Activated CD4-positive, CD25-positive, alpha-beta regulatory T cell treated with anti-CD3 and anti-CD28 coated beads, Interleukin-2, amount 50 U/mL, for 72 hours (primary cell): ENCODE results near the gene PLCL2.

Source experiments
- DNase-seq: peaks from one replicate; pipeline ENCODE4 v3.0.0; 2021

The PLCL2 gene

DNA sequence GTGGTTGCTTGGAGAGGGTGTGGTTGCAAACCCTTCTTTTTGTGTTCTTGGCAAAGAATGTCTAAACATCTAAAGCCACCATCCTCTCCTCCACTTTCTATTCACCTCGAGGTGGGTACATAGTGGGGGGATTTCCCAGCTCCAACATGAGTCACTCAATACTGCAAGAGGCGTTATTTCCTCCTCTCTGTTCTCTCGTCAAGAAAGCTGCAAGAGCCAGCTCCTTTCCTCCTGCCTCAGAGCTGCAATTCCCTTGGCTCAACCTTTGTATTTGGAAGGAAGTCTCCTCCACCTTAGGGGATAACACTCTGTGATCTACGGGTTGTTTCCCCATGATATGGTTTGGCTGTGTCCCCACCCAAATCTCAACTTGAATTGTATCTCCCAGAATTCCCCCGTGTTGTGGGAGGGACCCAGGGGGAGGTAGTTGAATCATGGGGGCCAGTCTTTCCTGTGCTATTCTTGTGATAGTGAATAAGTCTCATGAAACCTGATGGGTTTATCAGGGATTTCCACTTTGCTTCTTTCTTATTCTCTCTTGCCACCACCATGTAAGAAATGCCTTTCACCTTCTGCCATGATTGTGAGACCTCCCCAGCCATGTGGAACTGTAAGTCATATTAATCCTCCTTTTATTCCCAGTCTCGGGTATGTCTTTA is 138.4 kb downstream of the PLCL2 start:
- DNase-seq = no peak

DNA sequence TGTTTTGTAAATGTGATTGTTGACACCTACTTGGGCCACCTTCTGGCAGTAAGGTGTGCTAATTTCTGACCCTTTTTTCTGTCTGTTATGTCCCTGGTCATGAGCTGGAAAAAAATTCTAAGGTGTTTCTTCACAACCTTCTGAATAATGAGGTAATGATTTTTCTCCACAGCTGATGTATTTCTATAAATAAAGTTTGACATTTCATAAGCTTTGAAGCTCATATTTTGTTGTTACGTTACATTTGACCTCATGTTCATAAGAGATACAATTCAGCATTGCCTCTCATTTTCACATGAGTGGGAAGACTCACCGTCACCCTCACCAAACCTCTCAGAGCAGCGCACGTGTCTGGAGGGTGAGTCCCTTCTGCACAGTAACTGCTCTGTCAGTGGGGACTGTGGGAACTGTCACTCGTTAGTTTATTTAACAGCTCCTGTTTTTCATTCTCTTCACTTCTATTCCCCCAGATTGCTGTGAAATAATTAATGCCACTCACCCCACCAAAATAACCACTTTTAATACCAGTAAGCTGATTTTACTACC is 140.9 kb downstream of the PLCL2 start:
- no peak for DNase-seq

DNA sequence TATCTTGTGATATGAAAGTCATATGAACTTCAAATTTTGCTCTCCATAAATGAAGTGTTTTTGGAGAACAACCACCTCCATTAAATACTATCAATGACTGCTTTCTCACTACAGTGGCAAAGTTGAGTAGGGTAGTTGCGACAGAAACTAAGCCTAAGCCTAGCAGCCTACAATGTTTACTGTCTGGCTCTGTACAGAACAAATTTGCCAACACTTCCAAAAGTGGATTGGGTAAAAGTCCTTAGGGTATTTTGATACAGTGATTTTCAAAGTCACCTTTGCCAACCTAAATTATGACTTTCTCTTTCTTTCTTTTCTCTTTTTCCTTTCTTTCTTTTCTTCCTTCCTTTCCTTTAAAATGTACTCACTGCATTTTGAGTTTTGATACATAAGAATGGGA is 142.6 kb downstream of the PLCL2 start:
- no peak for DNase-seq

DNA sequence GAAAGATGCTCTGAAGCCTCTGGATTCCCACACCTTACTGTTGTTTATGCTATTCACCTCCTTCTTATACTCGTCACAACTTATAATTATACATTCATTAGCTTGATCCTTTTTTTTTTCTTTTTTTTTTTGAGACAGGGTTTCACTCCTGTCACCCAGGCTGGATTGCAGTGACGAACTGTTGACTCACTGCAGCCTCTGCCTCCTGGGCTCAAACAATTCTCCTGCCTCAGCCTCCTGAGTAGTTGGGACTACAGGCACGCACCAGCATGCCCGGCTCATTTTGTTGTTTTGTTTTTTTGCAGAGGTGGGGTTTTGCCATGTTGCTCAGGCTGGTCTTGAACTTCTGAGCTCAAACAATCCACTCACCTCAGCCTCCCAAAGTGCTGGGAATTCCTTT is 143.6 kb downstream of the PLCL2 start:
- no peak for DNase-seq

DNA sequence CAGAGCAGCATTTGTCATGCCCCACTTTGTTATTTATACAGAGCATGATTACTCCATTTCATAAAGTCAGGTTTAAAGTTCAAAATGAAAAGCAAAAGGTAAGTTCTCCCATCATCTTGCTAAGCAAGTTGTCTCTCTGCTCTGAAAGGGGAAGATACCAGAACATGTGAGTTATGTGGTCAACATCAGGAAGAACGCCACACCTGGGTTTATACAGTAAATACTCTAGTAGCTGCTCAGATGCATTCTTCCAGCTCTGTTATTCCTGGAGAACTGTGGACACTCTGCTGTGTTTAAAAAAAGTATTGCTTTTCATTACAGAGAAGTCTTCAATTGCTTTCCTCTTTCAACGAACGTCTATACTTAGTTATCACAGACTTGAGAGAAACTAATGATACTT is 145.7 kb downstream of the PLCL2 start:
- DNase-seq = no peak

DNA sequence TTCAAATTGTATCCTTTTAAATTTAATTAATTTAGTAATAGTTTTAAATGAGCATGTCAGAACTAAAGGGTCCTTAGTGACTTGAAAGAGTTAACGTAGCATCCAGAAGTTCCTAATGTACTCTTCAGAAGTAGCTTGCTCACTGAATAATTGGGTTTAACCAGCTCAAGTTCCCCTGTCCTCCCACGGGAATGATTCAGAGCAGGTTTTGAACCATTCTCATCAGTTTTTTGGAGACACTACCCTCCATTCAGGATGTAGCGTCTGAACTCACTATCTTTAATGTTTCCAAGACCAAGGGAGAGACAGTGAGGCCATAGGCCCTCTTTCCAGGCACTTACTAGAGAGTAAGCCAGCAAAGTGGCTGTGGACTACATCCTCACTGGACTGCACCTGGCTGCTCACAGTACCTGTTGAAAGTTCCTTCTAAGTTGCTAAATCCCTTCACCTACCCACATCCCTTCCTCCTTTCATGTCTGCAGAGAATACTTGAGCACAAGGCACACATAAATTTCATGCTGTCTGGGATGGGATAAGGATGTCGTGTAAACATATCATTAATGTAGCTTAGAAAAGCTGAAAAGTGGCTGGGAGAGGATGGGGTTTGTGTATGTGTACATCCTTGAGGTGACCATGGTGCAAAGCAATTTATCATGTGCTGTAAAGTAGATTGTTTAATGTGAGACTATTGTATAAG is 146.3 kb downstream of the PLCL2 start:
- no peak for DNase-seq

DNA sequence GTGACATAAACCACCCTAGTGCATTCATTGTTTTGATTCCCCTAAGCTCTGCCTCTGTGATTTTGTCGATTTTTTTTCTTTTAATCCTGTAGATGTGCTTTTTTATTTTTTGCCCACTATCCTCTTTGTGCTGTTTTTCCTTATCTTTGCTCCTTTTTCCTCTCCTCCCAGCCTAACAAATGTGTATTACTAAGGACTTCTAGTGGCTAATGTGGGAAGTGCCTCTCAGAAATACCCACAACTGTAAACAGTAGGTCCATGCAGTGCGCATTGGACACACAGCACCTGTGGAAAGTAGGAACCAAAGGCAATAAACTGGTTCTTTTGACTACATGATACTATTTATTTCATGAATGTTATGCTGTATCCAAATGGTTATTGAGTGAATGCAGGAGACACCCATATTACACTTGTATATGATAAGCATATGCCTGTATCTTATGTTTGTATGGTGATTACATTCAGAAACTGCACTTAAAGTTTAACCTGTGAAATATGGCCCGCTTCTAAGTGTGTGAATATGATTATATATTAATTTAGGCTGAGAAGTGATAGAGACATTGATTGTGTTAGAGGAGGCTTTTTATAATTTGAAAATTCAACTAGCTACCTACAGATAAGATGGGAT is 147.8 kb downstream of the PLCL2 start:
- no peak for DNase-seq

DNA sequence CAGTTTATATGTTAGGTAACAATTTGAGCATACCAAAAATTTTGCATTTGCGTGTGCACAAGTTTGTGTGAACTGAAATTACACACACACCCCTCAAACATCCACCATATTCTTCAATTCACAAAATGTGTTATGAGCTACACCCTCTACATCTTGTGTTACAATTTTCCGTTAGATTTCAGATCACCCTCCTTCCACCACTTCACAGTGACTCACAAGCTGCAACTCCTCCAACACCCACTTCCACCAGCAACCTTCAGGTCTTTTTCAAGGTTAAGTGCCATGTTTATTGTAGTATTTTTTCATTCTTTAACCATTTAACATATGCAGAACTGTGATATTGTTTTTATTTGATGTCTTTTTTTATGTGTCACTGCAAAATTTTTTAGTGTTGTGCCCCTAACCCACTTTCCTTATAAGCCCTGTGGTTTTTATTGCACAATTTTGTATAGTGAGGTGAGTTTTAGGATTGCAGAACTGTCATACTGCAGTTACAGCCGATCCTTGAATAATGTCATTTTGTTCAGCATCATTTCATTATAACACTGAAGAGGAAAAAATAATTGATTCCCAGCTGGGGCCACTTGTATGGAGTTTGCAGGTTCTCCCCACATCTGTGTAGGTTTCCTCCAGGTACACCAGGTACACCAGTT is 148.9 kb downstream of the PLCL2 start:
- no peak for DNase-seq

DNA sequence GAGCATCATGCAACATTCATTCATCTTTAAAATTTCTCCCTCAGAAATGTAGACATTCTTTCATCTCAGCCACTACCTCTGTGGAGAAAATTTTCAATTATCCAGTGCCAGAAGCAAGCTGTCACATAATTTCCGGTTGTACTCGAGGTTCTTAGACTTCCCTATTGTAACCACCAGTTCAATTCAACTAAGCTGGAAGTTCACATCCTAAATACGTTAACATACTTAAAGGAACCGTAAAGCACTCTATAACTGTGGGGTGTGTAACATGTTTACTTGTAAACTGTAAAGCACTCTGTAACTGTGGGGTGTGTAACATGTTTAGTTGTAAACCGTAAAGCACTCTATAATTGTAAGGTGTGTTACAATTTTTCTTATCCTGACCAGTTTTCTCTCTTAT is 150.3 kb downstream of the PLCL2 start:
- DNase-seq = no peak

DNA sequence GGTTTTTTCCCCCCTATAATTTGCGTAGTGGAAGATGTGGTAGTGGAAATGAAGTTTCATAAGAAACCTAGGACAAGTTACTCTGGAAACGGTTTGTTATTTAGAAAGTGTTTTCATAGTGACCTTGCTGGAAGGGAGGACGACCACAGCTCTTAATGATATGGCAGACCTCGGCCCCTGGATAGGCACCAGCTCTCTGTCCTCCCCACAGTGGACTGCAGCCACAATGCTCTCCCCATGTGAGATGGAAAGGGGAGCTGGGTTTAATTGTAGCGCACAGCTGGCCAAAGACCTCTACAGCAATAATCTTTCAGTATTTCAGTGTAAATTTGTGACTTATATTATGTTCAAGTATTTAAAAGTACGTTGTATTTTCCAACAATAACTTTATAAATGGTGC is 151.2 kb downstream of the PLCL2 start:
- no peak for DNase-seq

DNA sequence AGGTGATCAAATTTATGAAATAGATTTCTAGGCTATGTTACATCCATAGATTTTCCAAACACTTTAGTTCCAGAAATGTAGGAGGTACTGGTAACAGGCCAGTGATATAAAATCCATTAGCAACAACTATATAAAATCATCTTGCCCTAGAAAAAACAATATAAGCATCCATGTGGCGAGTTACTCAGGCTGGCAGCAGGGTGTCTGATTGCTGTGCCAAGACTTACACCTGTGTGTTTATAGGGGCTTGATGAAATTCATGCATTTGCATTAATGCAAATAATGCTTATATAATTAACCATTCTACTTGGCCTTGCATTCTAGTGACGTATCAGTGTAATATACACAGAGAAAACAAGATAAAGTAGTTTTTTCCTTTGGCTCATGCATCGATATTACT is 153.4 kb downstream of the PLCL2 start:
- no peak for DNase-seq

DNA sequence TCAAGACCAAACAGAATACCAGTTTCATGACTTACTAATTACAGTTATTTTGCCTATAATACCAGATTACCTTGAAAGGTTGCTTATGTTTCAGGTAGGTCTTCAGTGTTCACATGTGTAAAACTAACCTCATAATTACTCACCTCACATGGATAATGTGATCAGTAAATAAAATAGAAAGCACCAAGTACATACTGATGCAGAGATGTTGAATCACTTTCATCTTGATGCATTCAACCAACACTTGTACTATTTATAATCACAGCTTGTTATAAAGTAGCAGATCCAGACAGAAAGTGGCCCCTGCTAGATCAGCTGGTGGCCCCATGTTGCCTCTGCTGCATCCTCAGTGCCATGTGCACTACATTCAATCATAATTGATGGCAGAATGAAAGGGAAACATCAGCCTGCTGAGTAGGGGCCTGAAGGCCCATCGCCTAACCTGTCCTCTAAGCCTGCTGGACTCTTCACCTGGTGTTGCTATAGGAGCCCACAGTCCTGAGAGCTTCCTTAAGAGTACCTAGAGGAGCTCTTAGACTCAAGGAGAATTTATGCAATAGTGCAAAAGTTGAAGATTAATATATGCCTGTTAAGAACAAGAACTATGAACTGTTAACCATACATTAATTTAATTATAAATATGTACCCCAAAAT is 154.3 kb downstream of the PLCL2 start:
- DNase-seq = no peak

DNA sequence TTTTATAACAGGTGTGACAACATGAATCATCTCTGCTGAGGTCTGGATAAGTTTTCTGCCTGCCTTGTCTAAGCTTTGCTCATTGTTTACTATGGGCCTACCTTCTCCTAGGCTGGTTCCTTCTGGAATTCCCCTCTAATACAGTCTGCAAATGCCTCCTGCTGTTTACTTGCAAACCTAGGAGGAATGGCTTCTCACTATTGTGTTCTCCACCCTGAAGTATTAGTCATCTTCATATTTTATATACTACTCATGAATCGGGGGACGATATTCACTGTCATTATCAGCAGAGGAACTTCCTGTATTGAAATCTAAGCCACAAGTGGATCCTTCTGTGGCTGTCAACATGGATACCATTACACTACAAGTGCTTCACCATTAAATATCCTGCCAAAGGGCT is 154.8 kb downstream of the PLCL2 start:
- DNase-seq = no peak

DNA sequence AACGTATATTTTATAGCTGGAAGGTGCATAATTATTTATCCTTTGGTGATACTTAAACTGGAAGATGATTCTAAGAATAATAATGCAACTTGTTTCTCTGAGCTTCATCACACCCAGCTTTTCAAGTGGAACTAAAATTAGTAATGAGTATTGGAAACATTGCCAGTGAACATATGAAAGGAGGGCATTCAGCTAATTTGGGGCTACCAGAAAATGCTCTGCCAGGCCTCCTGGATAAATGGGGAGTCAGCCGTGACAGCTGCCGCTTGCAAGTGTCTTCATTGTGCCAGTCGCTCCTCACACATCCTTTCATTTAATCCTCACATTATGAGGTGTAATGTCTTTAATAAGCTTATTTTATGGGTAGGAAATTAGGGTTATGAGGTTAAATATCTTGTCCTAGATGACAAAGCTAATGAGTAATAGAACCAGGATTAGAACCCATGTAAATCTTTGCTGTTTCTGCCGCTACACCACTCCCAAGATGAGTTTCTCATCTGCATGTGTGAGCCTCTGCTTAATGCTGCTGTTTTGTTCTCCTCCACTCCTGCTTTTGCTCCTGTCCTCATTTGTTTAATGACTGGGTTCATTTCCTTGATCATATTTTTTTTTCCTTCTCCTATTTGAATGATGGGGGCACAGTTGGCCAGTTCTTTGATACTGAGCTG is 155.7 kb downstream of the PLCL2 start:
- no peak for DNase-seq

DNA sequence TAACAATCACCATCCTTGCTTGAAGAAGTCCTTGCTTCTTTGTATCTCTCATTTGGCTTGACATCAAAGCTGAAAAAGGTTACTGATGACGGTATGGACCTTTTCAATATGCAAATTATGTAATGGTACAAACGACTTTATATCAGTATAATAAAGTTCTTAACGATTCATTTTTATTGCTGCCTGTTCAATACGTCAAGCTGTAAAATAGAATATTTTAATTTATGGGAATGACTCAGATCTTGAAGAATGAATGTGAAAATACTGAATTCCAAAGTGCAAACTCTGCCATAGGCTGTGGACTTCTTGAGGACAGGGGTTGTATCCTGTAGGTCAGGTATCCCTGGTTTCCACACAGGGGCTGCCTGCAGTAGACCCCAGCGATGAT is 156.2 kb downstream of the PLCL2 start:
- no peak for DNase-seq

DNA sequence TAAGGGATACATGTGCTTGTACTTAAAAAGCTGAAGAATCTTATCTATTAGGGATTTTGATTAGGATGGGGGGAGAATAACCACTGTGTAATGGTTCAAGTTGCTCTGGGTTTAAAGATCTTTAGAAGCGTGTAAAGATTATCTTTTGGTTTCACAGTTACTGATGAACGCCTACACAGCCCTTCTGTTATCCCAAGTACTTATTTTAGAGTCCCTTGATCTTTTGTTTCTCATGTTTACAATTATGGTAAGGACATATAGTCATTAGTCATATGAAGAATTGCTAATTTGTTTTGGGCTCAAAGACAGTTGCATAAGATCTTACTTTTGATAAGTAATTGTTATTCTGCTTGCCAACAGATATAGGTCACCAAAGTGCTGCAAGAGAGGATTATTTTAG is 160.1 kb downstream of the PLCL2 start:
- no peak for DNase-seq

DNA sequence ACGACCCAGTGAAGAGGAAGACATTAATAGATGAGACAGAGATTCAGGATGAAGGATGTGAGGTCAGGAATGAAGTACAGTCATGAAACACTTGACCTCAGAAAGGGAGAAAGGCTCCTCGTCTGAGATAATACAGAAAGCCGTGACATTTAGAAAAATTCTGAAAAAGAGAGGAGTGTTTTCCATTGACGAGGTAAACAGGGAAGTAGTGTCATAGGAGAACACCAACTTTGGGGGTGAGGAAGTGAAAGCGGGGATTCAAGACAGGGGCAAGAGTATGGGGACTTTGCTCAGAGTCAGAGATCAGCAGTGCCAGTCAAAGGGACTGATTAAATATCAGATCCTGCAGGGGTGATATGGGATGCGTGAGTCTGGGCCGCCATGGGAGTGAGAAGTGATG is 160.9 kb downstream of the PLCL2 start:
- no peak for DNase-seq

DNA sequence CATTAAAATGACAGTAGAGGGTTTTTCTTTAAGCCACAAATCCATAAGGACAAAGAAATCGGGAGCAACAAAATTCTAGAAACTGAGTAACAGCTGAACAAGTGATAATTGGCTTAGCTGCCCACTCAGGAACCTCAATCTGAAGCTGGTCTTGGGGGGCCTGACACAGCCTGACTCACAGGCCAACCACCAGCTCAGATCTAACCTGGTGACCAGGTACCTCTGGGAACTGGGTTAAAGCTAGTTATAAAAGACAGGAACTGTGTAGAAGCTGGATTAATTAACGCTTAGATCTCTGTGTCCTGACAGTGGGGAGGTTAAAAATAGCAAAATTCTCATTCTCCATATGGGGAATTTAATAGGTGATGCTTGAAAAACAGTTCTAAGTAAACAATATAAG is 161.9 kb downstream of the PLCL2 start:
- DNase-seq = no peak

DNA sequence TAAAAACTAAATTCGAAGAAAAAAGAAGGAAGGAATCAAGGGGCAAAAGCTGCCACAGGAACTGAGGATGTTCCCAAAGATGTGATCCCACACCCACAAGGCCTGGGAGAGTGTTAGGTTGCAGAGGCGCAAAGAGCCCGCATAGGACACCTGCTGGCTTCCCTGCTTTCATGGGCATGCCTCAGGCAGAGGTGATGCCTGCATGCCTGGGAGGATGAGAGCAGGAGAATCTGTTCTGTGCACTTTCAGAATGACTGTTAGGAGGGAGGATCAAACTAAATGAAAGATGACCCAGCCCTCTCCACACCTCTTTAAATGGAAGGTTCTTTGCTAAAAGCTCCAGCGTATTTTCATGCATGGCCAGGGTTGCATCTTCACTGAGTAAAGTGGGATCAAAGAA is 162.4 kb downstream of the PLCL2 start:
- DNase-seq = no peak

DNA sequence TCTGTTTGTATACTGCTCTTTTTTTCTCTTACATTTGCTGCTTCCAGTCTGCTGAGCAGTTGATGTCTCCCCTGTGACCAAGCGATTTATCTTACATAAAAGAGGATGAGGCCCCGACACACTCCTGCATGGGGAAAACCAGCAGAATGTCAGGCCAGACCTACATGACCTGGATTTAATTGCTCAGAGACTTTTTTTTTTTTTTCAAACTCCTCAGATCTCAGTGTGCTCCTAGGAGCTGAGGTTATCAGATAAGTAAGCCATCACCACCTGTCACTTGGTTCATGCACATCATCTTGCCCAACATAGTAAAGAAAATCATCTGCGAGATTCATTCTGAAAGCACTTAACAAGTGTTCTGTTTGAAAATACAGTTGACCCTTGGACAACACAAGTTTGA is 163.1 kb downstream of the PLCL2 start:
- DNase-seq = no peak

DNA sequence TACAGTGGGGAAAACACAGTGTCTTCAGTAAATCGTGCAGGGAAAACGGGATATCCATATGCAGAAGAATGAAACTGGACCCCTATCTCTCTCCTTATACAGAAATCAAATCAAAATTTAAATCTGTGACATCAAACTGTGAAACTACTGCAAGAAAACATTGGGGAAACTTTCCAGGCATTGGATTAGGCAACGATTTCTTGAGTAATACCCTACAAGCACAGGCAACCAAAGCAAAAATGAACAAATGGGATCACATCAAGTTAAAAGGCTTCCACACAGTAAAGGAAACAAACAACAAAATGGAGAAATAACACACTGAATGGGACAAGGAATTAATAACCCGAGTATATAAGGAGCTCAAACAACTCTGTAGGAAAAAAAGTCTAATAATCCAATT is 165.3 kb downstream of the PLCL2 start:
- no peak for DNase-seq

DNA sequence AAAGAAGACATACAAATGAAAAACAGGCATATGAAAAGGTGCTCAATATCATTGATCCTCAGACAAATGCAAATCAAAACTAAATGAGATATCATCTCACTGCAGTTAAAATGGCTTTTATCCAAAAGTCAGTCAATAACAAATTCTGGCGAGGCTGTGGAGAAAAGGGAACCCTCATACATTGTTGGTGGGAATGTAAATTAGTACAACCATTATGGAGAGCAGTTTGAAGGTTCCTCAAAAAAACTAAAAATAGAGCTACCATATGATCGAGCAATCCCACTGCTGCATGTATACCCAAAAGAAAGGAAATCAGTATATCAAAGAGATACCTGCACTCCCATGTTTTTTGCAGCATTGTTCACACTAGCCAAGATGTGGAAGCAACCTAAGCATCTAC is 165.8 kb downstream of the PLCL2 start:
- DNase-seq = no peak

DNA sequence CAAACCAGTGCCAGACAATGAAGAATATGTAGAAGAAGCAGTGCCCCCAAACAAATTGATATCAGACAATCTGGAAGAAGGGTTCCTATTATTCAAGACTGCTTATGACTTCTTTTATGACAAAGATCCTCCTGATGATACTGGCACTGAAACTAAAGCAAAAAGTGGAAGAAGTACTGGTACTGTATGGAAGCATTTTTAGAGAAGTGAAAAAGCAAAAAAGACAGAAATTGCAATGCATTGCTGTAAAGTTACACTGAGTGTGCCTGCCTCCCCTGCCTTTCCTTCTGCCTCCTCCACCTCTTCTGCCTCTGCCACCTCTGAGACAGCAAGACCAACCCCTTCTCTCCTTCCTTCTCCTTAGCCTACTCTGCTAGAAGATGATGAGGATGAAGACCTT is 167.6 kb downstream of the PLCL2 start:
- no peak for DNase-seq
